ENCODE measurements around the gene CCDC61.

Gene CCDC61

GRCh38 chr19:45953676-45954075 lies 41.6 kb upstream of the CCDC61 start:
- H3K9ac ChIP-seq: no peak overlapping the region
- no peak overlapping the region for H3K4me3 ChIP-seq (ENCODE audit: low read depth, low read length)
- H3K27me3 ChIP-seq (ENCODE audit: control insufficient read depth, insufficient read depth, low read length): no peaks in the 10 kb centered on the region
- no peak overlapping the region for H3K27ac ChIP-seq
- no peaks in the 10 kb centered on the region for H3K36me3 ChIP-seq (ENCODE audit: control insufficient read depth, insufficient read depth, low read length)
- no peak for TF ChIP-seq CTCF (IDR thresholded peaks at IDR 0.05)
- H3K4me2 ChIP-seq (ENCODE audit: low read length): no peak overlapping the region
- no peaks in the 10 kb centered on the region for H3K9me3 ChIP-seq (ENCODE audit: control insufficient read depth, low read length)
- peak overlapping the region; percentile 87 for H2AFZ ChIP-seq
- H3K4me1 ChIP-seq: peaks cover 8% of the 10 kb centered on the region
- no peaks in the 10 kb centered on the region for H3K79me2 ChIP-seq

- TF ChIP-seq CTCF (IDR thresholded peaks at IDR 0.05): no peak
- H3K27me3 ChIP-seq (ENCODE audit: control insufficient read depth, insufficient read depth, low read length): no peaks in the 10 kb centered on the region
- H3K9ac ChIP-seq: no peak overlapping the region
- no peak overlapping the region for H3K4me3 ChIP-seq (ENCODE audit: low read depth, low read length)
- no peak overlapping the region for H3K4me2 ChIP-seq (ENCODE audit: low read length)
- H3K27ac ChIP-seq: no peak overlapping the region
- H3K36me3 ChIP-seq (ENCODE audit: control insufficient read depth, insufficient read depth, low read length): no peaks in the 10 kb centered on the region
- no peak overlapping the region for H2AFZ ChIP-seq
- no peaks in the 10 kb centered on the region for H3K79me2 ChIP-seq
- H3K4me1 ChIP-seq: peaks cover 8% of the 10 kb centered on the region
- no peaks in the 10 kb centered on the region for H3K9me3 ChIP-seq (ENCODE audit: control insufficient read depth, low read length)
Observed at GRCh38 chr19:45954156-45954555, 41.1 kb upstream of the CCDC61 start.

GRCh38 chr19:45955905-45956608 lies 39.2 kb upstream of the CCDC61 start:
- no peaks in the 10 kb centered on the region for H3K36me3 ChIP-seq (ENCODE audit: control insufficient read depth, insufficient read depth, low read length)
- no peaks in the 10 kb centered on the region for H3K79me2 ChIP-seq
- H3K27ac ChIP-seq: no peak overlapping the region
- no peak for TF ChIP-seq CTCF (IDR thresholded peaks at IDR 0.05)
- H3K27me3 ChIP-seq (ENCODE audit: control insufficient read depth, insufficient read depth, low read length): no peaks in the 10 kb centered on the region
- H2AFZ ChIP-seq: no peak overlapping the region
- no peak overlapping the region for H3K9ac ChIP-seq
- H3K9me3 ChIP-seq (ENCODE audit: control insufficient read depth, low read length): no peaks in the 10 kb centered on the region
- H3K4me2 ChIP-seq (ENCODE audit: low read length): no peak overlapping the region
- peaks cover 8% of the 10 kb centered on the region for H3K4me1 ChIP-seq
- H3K4me3 ChIP-seq (ENCODE audit: low read depth, low read length): no peak overlapping the region

- Histone ChIP-seq H3K4me1 (peaks cover 6% of the 10 kb centered on the region), H3K36me3 (ENCODE audit: control insufficient read depth, insufficient read depth, low read length) (no peaks in the 10 kb centered on the region), H3K27me3 (ENCODE audit: control insufficient read depth, insufficient read depth, low read length) (no peaks in the 10 kb centered on the region), H3K9ac (no peak overlapping the region), H3K79me2 (no peaks in the 10 kb centered on the region), H3K4me2 (ENCODE audit: low read length) (no peak overlapping the region), H3K4me3 (ENCODE audit: low read depth, low read length) (no peak overlapping the region), H2AFZ (no peak overlapping the region), H3K9me3 (ENCODE audit: control insufficient read depth, low read length) (no peaks in the 10 kb centered on the region), H3K27ac (no peak overlapping the region)
- no peak for TF ChIP-seq CTCF (IDR thresholded peaks at IDR 0.05)
Observed at GRCh38 chr19:45958320-45958719, 36.9 kb upstream of the CCDC61 start.
